IPS DF 19.7 (cell line): ENCODE data around the gene ICAM3.
A peak's percentile ranks its signal among the peaks of the same experiment; 100 is the strongest.
"Not testable (repeated sequence)": the region's sequence is repeated elsewhere in the genome, so short reads cannot be mapped to it uniquely, and the experiment has no call there.

Experiments used
- DNase-seq: peaks from one replicate; pipeline ENCODE4 v3.0.0-alpha.2; 2013; ENCODE audit warnings: low read depth, low spot score

Gene ICAM3, protein sequence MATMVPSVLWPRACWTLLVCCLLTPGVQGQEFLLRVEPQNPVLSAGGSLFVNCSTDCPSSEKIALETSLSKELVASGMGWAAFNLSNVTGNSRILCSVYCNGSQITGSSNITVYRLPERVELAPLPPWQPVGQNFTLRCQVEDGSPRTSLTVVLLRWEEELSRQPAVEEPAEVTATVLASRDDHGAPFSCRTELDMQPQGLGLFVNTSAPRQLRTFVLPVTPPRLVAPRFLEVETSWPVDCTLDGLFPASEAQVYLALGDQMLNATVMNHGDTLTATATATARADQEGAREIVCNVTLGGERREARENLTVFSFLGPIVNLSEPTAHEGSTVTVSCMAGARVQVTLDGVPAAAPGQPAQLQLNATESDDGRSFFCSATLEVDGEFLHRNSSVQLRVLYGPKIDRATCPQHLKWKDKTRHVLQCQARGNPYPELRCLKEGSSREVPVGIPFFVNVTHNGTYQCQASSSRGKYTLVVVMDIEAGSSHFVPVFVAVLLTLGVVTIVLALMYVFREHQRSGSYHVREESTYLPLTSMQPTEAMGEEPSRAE

DNA sequence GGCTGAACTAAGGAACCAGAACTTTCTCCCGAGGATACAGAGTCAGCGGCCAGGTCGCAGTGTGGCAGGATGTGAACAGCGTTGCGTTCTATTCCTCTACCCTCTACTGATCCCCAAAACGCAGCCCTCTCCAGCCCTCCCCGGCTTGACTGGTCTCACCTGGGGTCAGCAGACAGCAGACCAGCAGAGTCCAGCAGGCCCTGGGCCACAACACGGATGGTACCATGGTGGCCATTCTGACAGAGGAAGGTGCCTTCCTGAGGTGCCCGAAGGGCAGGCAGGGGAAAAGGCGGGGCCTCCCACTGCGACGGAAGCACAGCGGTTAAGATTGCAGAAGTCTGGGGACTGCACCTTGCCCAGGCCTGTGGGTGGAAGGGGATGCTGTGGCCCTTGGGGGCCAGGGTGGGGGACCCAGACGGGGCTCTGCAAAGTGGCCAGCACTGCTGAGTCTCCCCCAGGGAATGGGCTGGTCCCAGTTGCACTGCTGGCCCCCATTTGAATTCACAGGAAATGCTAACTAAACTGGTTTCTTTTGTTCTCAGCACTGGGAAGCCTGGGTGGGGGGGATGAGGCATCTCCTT lies at the start of gene ICAM3:
ICAM3 (minus strand) TSS at position 245 of the 581 bp plus-strand sequence; CDS start at position 235, 10 bp downstream.
- DNase-seq: no peak

DNA sequence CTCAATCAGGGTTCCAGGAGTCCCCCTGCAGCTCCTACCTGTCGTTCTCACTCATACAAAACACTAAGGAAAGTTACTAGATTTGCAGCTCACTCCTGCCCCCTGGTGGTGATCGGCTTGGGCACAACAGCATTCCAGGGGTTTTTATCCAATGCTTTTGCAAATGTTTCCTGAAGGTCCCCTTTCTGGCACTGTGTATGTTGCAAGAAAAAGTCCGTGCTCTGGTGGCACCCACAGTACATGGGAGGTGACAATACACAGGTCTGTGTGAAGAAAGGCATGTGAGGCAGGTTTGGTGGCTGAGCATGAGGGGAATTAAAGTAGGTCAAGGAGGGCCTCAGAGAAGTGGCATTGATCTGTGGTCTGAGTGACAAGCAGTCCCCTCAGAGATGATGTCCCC lies 49.5 kb upstream of the ICAM3 start:
- DNase-seq: no peak

DNA sequence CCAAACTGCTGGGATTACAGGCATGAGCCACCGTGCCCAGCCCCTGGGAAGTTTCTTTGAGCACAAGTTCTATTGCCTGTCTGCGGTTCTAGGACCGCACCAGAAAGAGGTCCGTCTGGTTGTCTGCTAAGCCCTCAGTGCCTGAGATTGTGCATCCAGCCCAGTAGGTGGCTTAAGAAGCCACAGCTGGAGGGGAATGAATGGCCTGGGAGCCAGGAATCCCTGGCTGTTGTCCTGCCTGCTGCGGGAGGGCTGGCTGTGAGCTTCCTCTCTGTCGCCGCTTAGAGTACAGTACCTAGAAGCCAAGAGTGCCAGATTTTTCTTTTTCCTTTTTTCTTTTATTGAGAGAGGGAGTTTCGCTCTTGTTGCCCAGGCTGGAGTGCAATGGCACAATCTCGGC lies 45.2 kb upstream of the ICAM3 start:
- no peak for DNase-seq

DNA sequence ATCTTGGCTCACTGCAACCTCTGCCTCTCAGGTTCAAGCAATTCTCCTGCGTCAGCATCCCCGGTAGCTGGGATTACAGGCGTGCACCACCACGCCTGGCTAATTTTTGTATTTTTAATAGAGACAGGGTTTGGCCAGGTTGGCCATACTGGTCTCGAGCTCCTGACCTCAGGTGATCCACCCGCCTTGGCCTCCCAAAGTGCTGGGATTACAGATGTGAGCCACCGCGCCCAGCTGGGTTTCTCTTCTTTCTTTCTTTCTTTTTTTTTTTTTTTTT lies 43.7 kb upstream of the ICAM3 start:
- DNase-seq: not testable (repeated sequence)

DNA sequence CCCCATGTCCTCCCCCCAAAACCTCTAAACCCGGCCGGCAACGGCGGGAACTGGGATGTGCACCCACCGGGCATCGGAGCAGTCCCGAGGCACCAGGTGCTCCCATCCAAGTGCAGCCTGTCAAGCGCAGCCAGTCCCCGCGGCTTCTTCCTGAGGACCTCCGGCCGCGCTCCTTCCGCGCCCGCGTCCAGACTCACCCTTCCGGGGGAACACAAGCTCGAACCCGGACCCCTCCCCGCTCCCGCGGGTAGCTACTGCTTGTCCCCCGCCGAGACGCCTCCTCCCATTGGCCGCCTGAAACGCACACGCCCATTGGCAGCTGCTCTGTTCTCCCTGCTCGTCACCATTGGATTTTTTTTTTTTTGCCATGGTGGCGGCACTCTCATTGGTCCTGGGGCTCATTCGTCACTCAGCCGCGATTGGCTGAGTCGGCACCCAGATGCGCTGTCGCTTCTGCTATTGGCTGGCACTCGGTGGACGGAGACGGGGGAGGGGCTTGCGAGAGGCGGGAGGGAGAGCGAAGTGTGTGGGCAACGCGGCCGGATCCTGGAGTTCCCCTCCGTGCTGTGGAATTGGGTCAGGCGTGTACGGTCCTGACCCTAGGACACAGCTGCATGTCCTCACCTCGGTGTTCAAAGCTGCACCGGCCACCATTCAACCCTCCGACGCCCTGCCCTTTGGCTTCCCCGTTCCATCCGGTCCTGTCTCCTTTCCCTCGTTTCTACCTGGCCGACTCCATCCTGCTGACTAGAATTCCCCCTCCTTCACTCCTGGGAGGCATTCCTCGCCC lies 41.1 kb upstream of the ICAM3 start, which contains the start of gene TYK2:
TYK2 (minus strand) TSS at position 260 of the 790 bp plus-strand sequence. CDS start 2,166 bp downstream, outside the sequence.
- DNase-seq: peak; percentile 93

DNA sequence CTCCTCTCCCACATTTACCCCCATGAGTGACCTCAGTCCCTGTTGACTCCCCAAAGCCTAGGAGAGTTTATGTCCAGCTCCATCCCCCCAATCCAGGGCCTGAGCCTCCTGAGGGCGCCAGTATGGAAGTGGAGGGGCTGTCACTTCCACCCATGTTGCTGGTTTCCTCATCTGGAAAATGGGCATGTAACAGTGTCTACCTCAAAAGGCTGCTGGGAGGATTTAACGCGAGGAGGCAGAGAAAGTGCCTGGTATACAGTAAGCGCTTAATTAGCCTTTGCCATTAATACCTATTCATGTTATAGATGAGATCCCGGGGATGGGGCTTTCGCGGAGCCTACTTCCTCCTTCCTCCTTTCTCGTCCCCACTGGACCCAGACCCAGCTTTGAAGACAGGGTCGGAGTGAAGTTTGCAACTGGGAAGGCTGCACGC lies 40.5 kb upstream of the ICAM3 start:
- DNase-seq: no peak

DNA sequence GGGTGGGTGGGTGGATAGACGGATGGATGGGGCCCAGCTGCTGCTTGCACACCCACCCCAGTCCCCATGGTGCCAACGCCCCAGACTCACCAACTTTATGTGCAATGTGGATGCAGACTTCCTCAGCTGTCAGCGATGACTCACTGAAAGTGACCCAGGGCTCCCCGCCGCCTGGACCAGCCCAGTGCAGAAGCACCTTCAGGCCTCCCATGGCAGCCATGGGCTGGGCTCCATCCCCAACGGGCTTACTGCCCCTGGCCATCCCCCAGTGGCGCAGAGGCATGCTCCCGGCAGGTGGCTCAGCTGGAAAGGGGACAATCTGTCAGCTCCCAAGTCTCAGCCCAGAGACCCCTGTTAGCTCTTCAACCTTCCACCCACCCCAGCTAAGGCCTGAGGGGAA lies 38.7 kb upstream of the ICAM3 start:
- no peak for DNase-seq

DNA sequence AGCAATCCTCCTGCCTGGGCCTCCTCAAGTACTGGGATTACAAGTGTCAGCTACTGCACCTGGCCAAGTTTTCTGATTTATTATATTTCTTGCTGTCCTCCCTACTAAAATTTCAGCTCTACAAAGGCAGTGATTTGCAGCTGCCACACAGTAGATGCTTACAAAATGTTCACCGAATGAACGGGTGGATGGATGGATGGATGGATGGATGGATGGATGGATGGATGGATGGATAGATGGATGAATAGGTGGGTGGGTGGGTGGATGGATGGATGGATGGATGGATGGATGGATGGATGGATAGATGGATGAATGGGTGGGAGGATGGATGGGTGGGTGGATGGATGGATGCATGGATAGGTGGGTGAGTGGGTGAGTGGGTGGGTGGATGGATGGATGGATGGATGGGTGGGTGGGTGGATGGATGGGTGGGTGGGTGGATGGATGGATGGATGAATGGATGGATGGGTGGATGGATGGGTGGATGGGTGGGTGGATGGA lies 37.8 kb upstream of the ICAM3 start:
- DNase-seq: not testable (repeated sequence)

DNA sequence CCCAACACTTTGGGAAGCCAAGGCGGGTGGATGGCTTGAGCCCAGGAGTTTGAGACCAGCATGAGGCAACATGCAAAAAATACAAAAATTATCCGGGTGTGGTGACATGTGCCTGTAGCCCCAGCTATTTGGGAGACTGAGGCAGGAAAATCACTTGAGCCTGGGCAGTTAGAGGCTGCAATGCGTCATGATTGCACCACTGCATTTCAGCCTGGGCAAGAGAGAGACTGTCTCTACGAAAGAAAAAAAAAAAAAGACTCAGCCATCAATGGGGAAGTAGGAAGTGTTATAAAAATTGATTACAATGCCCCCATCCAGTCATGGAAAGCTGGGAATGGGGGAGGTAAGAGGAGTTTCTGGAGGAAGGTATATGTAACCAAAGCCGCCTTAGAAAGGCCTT lies 35.5 kb upstream of the ICAM3 start:
- DNase-seq: no peak

DNA sequence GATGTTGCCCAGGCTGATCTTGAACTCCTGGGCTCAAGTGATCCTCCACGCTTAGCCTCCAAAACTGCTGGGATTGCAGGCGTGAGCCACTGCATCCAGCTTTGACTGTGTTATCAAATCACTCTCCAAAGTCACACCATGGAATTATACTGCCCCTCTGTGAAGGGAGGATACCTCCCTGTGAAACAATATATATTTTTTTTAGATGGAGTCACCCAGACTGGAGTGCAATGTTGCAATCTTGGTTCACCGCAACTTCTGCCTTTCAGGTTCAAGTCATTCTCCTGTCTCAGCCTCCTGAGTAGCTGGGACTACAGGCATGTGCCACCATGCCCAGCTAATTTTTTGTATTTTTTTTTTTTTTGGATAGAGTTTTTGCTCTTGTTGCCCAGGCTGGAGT lies 33.3 kb upstream of the ICAM3 start:
- no peak for DNase-seq

DNA sequence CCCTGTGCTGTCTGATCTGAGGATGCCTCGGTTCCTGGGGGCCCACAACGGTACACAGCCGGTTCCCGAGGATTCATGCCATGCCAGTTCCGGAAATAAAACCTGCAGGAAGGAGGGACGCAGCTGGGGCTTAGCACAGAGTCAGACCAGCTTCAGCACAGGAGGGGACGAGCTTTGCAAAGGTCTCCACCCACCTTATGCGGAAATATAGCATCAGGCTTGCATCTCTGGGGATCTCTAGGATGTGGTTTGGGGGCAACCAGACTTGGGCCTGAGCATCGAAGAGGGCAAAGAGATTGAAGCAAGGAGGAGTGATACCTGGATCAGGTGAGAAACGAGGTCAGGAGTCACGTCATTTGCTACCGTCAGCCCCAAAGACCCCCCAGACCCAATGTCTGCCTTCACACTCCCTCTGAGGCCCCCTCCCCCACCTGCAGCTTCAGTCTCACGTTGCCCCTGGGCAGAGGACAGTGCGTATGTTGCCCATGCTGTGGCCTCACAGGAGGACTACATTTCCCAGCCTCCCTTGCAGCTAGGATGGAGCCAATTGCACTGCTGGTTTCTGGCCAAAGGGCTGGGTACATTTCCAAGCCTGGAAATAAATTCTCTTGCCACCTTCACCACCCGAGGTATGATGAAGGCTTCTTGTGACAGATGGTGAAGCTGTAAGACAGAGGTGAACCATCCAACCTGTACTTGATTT lies 28.8 kb upstream of the ICAM3 start:
- no peak for DNase-seq

DNA sequence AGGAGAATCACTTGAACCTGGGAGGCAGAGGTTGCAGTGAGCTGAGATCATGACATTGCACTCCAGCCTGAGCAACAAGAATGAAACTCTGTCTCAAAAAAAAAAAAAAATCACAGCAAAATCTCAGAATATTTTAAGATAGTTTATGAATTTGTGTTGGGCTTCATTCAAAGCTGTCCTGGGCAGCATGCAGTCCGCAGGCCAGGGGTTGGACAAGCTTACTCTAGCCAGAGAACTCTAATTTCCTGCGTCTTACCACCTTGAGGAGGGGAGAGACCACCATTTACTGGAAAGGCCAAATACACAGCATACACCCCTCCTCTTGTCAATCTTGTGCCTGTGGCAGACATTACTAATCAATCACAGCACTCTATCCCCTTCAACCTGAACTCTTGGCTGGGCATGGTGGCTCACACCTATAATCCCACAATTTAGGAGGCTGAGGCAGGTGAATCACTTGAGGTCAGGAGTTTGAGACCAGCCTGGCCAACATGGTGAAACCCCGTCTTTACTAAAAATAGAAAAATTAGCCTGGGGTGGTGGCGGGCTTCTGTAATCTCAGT lies 27.6 kb upstream of the ICAM3 start:
- not testable (repeated sequence) for DNase-seq

DNA sequence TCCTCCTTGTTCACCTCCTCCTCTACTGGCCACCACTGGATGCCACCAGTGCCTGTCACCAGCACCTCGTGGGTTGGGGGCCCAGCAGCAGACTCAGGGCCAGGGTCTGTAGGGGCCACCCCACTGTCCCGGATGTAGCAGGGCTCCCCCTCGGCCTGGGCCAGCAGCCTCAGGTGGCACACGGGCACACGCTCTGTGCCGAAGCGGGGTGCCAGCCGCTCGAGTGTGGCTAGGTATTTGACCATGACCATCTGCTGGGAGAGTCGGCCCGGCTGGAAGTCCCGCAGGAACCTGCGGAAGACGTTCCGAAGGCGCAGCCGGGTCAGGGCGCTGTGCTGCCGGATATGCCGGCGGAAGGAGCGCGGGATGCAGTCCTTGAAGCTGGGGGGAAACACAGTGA lies 26.1 kb upstream of the ICAM3 start:
- DNase-seq: no peak

DNA sequence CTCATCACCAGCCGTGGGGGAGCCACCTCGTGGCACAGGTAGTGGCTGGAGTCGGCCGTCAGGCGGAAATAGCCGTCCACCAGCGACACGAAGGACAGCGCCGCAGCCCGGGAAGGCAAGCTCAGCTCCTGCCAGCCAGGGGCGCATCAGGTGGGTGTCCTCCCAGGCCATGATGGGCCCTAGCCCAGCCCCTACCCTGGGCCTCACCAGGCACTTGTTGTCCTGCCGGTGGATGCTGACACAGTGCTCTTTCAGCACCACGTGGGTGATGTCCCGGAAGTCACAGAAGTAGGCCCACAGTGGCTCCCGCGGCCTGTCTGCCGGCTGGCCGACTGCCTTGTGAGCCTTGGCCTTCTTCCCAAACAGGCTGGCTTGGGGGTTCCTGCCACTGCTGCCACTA lies 25.2 kb upstream of the ICAM3 start:
- no peak for DNase-seq

DNA sequence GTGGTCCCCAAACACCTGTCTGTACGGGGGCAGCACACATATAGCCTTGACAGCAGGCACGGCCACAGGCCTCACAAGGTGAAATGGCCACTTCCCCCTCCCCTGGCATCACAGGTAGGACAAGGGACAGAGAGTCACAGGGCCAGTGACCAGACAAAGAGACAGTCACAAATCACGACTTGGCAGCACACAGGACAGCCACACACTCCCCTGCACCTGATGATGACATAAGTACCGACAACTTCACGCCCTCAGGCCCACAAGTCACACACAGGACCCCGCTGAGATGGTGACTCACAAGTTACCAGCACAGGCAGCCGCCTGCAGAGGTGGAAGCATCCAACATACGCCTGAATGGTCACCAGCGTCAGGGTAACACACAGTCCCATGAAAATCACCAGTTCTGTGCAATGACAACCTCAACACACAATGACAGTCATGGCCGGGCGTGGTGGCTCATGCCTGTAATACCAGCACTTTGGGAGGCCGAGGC lies 24.4 kb upstream of the ICAM3 start:
- DNase-seq: no peak

DNA sequence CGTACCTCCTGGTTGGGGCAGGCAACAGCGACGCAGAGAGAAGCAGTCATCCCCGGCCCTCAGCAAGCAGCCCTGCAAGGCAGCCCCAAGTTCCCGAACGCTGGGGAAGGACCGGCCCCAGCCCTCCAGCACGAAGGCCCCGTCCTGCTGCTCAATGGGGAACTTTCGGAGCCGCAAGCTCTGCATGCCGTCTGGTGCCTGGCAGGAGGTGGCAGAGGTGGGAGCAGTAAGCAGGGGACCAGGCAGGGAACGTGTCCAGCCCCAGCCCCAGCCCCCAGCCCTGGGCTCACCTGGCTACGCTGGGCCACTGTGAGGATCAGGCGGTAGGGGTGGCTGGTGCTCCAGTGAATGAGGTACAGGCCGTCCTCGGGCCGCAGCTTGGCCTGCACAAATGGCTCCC lies 22.8 kb upstream of the ICAM3 start:
- no peak for DNase-seq

DNA sequence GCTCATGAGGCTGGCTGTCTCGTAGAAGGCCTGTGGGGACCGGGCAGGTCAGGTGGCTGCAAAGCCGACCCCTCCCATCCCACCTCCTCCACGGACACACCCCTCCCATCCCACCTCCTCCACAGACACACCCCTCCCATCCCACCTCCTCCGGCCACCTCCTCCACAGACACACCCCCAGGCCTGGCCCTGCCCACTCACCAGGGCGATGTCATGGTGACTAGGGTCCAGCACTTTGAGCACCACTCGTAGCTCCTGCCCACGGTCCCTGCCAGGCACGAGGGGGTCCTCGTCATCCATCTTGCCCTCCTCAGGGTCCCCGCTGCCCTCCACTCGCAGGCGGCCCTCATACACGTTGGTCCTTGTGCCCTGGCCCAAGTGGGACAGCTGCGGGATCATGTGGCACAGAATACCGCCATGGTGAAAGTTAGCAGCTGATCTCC lies 22.2 kb upstream of the ICAM3 start:
- DNase-seq: no peak

DNA sequence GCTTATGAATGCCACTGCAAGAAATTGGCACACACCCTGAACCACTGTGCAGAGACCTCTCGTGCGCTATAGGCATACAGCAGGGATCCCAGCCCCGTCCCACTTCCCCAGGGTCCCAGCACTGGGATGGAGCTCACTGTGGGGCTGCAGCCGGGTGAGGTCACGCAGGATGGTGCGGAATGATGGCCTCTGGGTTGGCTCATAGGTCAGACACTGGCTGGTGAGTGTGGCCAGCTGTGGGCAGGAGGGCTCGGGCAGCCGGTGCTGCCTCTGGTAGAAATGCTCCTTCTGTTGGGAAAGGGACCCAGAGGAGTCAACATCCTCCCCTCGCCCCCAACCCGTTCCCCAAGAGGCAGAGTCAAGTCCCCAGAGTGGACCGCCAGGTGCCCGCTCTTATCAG lies 17.0 kb upstream of the ICAM3 start:
- no peak for DNase-seq

DNA sequence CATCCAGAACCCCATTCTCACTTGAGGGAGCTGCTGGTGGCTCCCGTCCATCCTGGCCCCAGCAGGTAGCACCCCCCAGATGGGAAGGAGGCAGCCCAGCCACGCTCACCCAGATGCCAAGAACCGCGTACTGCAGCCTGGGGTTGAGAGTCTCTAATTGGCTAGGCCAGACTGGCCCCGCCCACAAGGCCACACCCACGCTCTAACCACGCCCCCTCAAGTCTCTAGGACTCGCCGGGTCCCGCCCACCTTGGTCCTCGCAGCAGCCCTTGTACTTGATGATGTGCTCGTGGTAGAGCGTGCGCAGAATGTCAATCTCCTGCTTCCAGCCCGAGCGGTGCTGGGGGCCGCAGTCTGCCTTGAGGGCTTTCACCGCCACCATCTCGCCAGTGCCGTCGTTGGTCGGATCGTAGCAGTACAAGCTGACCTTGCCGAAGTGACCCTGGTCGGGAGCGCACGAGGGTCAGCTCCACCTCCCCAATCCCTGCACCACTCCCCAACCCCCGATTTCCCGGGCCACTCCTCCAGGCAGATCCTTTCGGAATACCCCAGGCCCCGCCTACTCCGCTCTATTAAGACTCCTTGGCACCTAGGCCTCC lies 14.5 kb upstream of the ICAM3 start:
- DNase-seq: peak; percentile 81
